GM12875 (cell line): ENCODE data around the gene APBA1.

Experiments
- H3K4me3 ChIP-seq: one replicate; pipeline ENCODE4 v1.5.1; 2011; ENCODE audit warnings: low read depth, low read length, control low read depth
- CTCF ChIP-seq: IDR thresholded peaks from 2 replicates; pipeline ENCODE4 v1.5.1; 2011; ENCODE audit warnings: low read depth, mild to moderate bottlenecking, control low read depth, inconsistent platforms, low read length, moderate library complexity, borderline replicate concordance; ENCODE audit not compliant: insufficient read depth

Gene APBA1

GRCh38 chr9:69627281-69627680, 44.9 kb downstream of the APBA1 start:
- H3K4me3 ChIP-seq: no peak overlapping the region
- TF ChIP-seq CTCF: no peak

- TF ChIP-seq CTCF: no peak
- no peak overlapping the region for H3K4me3 ChIP-seq
Measured at GRCh38 chr9:69623276-69623675, 48.9 kb downstream of the APBA1 start.

- no peak overlapping the region for H3K4me3 ChIP-seq
- no peak for TF ChIP-seq CTCF
Measured at GRCh38 chr9:69622676-69623075, 49.5 kb downstream of the APBA1 start.

- no peak for TF ChIP-seq CTCF
- no peak overlapping the region for H3K4me3 ChIP-seq
Measured at GRCh38 chr9:69621730-69622460, 50.3 kb downstream of the APBA1 start.

- TF ChIP-seq CTCF: no peak
- H3K4me3 ChIP-seq: no peak overlapping the region
Measured at GRCh38 chr9:69620731-69621130, 51.4 kb downstream of the APBA1 start.

GRCh38 chr9:69619233-69619632, 52.9 kb downstream of the APBA1 start:
- TF ChIP-seq CTCF: no peak
- no peak overlapping the region for H3K4me3 ChIP-seq

- no peak for TF ChIP-seq CTCF
Measured at GRCh38 chr9:69617006-69617405, 55.2 kb downstream of the APBA1 start.

More at GRCh38 chr9:69617006-69617405, 55.2 kb downstream of the APBA1 start:
- H3K4me3 ChIP-seq: no peak overlapping the region
